Stimulated activated CD8-positive, alpha-beta memory T cell treated with anti-CD3 and anti-CD28 coated beads, Interleukin-4, amount 100 ng/mL, for 1 hour (primary cell): Measurements from ENCODE around the gene FOXP1.

Source experiments
- DNase-seq, 2 donors: peaks; one replicate each; pipeline ENCODE4 v3.0.0-alpha.2; 2020; ENCODE audit warnings: low read depth in 2 of 2, low spot score in 1 of 2

The FOXP1 gene

DNA sequence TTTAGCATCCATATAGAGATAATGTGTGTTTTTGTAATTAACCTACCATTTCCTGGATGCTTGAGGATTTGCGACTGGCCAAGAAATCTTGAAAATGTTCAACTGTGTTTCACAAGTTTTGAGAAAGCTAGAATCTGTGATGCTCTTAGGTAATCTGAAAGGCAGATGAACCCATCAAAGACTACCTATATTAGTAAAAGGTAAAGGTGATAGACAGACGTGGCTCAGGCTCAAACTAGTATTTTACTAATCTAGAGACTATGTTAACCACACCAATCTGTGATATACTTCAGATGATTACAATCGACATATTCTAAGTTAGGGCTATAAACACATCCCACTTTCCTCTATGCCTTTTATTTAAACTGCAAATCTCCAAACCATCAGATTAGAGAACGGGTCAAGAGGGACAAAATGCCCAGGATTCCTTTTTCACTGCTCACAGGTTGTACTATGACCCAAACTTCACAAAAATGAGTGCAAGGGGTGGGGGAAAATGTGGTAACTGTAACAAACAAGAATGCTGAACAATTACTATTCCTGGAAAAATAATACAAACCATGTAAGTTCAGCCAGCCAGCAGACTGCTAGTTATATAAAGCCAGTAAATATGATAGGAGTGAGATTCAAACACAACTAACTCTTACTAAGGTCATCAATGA lies 295.1 kb downstream of the FOXP1 start:
- no peak for DNase-seq

- DNase-seq, result no peak
These were observed 298.4 kb downstream of the FOXP1 start for GRCh38 chr3:71285086-71285485.

DNA sequence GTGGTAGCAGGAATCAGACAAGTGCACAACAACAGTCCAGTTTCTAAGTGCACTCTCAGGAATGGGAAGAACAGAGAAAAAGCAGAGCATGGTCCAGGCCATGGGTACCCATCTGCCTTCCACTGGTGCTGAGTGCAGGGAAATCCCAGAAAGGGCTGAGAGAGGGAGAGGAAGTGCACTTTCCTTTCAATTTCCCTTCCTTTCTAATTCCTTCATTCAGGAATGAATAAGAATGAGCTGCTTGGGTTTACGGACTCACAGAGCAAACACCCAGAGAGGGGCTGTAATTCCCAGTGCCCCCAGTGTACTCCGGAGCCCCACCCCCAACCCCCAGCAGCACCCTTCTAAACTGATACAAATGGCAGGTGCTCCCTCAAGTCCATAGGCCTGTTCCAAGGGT lies 300.6 kb downstream of the FOXP1 start:
- no peak for DNase-seq

- no peak for DNase-seq
These were observed 302.2 kb downstream of the FOXP1 start for GRCh38 chr3:71281280-71281679.

- DNase-seq, result no peak
These were observed 306.2 kb downstream of the FOXP1 start for GRCh38 chr3:71277341-71277740.

DNA sequence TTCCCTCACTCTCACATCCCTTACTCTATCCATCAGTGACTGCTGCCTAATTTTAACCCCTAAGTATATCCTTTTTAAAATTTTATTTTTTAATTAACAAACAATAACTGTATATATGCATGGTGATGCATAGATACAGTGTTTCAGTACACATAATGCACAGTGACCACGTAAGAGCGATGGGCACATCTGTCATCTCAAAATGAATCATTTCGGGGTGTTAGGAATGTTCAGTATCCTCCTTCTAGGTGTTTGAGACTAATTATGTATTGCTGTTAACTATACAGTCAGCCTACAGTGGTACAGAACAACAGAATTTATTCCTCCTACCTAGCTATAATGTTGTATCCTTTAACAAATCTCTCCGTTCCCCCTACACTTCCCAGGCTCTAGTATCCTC lies 307.0 kb downstream of the FOXP1 start:
- no peak for DNase-seq

- DNase-seq, result no peak
These were observed 310.1 kb downstream of the FOXP1 start for GRCh38 chr3:71273453-71273852.

GRCh38 chr3:71271596-71271995 lies 311.9 kb downstream of the FOXP1 start:
- DNase-seq, result no peak

DNA sequence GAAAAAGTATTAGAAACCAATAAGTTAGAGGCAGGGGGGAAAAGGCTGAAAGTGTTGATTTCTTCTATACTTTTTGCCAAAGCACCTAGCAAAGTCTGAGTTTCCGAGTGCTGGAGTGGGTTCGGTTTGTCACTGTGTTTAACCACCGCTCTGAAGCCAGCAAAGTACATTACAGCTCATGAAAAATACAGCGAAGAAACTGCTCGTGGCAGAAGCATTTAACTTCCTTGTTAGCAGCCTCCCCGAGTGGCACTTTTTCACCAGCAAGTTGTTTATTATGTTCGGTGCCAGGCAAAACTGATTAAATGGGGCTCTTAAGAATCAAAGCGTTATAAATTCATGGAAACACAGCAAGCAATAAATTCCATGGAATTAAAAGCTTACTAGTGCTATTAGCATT lies 313.6 kb downstream of the FOXP1 start:
- no peak for DNase-seq

- DNase-seq, result no peak
These were observed 315.0 kb downstream of the FOXP1 start for GRCh38 chr3:71268462-71268999.

GRCh38 chr3:71266875-71267274 lies 316.7 kb downstream of the FOXP1 start:
- DNase-seq, result no peak

- DNase-seq, result no peak
These were observed 318.1 kb downstream of the FOXP1 start for GRCh38 chr3:71265365-71265915.

- DNase-seq, result no peak
These were observed 318.7 kb downstream of the FOXP1 start for GRCh38 chr3:71264840-71265239.

- no peak for DNase-seq
These were observed 320.9 kb downstream of the FOXP1 start for GRCh38 chr3:71262364-71263265.

GRCh38 chr3:71260782-71261181 lies 322.7 kb downstream of the FOXP1 start:
- DNase-seq, result no peak

DNA sequence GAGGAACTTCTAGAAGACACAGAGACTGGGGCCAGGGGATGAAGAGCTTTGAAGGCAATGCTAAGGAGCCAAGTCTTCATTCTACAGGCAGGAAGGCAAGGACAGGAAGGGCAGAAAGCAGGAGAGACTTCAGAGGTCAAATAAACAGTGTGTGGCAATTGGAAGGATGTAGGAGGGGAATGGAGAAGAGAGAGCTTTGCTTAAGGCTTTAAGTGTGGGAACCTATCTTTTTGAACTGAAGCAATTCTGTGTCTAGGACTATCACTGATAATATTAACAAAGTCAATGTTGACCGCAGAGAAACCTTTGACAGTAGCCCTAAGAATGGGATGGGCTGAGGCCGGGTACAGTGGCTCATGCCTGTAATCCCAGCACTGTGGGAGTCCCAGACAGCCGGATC lies 325.0 kb downstream of the FOXP1 start:
- no peak for DNase-seq

DNA sequence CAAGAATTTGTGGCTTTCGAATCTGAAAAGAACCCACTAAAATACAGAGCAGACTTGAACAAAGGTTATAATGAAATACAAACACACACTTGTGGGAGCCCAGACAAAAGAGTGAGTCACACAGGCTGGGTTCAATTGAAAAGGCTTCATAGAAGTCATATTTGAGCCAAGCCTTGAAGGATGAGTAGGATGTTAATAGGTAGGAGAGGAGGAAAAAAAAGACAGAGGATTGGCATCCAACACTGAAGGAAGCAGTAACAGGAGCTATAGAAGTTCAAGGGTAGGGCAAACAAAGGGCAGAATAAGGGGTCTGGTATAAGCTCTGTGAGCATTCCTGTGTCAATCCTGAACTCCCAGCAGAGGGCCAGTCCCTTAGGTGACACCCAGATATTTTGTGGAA lies 325.4 kb downstream of the FOXP1 start:
- no peak for DNase-seq

GRCh38 chr3:71255498-71255897 lies 328.0 kb downstream of the FOXP1 start:
- DNase-seq, result no peak

GRCh38 chr3:71254281-71255057 lies 329.1 kb downstream of the FOXP1 start:
- no peak for DNase-seq

- DNase-seq, result no peak
These were observed 330.4 kb downstream of the FOXP1 start for GRCh38 chr3:71253169-71253568.

GRCh38 chr3:71252466-71252865 lies 331.1 kb downstream of the FOXP1 start:
- no peak for DNase-seq
